H1 (cell line): Measurements from ENCODE around the gene ASCC3. TPM values are rescaled to one million over a fixed set of nuclear protein-coding genes. Genes with fewer than 3 reads are reported as not detected.

ENCODE experiments used
- BCL11A ChIP-seq, 2 experiments: IDR thresholded peaks; one replicate each; pipeline ENCODE4 v1.6.1; 2011; ENCODE audit warnings: low read depth in 2 of 2, low read length in 2 of 2, mild to moderate bottlenecking in 2 of 2
- CEBPB ChIP-seq: IDR thresholded peaks from 2 replicates; pipeline ENCODE4 v1.6.1; 2012; ENCODE audit warnings: low read depth, low read length
- GTF2F1 ChIP-seq: IDR thresholded peaks from 2 replicates; pipeline ENCODE4 v1.6.1; 2012; ENCODE audit warnings: low read depth, low read length, improper control_type of control experiment, borderline replicate concordance
- HDAC6 ChIP-seq: IDR thresholded peaks from one replicate; pipeline ENCODE4 v1.7.1; 2012; ENCODE audit warnings: low read depth, mild to moderate bottlenecking, inconsistent platforms, low read length, moderate library complexity
- SP2 ChIP-seq: IDR thresholded peaks from 2 replicates; pipeline ENCODE4 v1.6.1; 2012; ENCODE audit warnings: mild to moderate bottlenecking, low read length, inconsistent platforms
- polyA plus RNA-seq, 7 experiments: library from polyadenylated mRNA; depleted of rRNA in 3 of 7; stranded (reverse) in 5 of 7; unstranded in 2 of 7; fragments of >200 nt in 5 of 7; fragments of 200-250 nt in 2 of 7; gene quantifications; 1 replicate in 5 of 7; 2 replicates in 1 of 7; 4 replicates in 1 of 7; pipeline versions ENCODE4 v1.2.1 to v1.2.3, GENCODE V29; 2011 to 2013; ENCODE audit warnings: missing spikeins in 2 of 7, mixed read lengths in 2 of 7
- total RNA-seq: library from RNA; stranded (reverse); fragmentation: NEBNext Ultra II Directional; extraction: Animal tissue kit (Norgen Biotek cat#: 25700); gene quantifications from 2 replicates; pipeline ENCODE4 v1.2.1, GENCODE V29; 2021
- TF ChIP-seq, protein P1 (sequence below): fragments of 300-600 bp; sonication (generic); IDR thresholded peaks from 2 replicates; pipeline ENCODE4 v1.7.1; 2012; ENCODE audit warnings: low read length, moderate library complexity, mild to moderate bottlenecking, inconsistent platforms; ENCODE audit not compliant: insufficient replicate concordance

ASCC3 gene
- total and polyA plus RNA-seq, 2 of the 8 experiments (the other 6 are each of a cell fraction or from before 2014, with no cell fraction given) = 37.5 to 77.8 TPM

DNA sequence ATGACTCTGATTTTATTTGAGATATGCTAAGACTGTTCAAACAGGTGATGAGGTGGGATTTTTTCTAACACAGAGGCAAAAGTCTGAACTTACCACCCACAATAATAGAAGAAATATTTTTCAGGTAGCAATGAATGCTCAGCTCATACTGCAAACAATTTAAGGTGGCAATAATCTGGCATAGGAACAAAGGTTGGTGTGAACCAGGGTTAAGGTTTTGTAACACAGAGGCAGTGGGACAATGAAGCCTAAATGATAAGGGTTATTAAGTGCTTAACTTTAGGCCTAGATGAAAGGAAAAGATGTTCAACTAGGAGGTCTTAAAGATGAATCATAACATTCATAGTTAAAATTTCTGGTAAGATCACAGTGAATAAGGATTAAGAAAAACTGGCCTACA lies 4.9 kb downstream of the ASCC3 start (continued):
- TF ChIP-seq, protein P1, sequence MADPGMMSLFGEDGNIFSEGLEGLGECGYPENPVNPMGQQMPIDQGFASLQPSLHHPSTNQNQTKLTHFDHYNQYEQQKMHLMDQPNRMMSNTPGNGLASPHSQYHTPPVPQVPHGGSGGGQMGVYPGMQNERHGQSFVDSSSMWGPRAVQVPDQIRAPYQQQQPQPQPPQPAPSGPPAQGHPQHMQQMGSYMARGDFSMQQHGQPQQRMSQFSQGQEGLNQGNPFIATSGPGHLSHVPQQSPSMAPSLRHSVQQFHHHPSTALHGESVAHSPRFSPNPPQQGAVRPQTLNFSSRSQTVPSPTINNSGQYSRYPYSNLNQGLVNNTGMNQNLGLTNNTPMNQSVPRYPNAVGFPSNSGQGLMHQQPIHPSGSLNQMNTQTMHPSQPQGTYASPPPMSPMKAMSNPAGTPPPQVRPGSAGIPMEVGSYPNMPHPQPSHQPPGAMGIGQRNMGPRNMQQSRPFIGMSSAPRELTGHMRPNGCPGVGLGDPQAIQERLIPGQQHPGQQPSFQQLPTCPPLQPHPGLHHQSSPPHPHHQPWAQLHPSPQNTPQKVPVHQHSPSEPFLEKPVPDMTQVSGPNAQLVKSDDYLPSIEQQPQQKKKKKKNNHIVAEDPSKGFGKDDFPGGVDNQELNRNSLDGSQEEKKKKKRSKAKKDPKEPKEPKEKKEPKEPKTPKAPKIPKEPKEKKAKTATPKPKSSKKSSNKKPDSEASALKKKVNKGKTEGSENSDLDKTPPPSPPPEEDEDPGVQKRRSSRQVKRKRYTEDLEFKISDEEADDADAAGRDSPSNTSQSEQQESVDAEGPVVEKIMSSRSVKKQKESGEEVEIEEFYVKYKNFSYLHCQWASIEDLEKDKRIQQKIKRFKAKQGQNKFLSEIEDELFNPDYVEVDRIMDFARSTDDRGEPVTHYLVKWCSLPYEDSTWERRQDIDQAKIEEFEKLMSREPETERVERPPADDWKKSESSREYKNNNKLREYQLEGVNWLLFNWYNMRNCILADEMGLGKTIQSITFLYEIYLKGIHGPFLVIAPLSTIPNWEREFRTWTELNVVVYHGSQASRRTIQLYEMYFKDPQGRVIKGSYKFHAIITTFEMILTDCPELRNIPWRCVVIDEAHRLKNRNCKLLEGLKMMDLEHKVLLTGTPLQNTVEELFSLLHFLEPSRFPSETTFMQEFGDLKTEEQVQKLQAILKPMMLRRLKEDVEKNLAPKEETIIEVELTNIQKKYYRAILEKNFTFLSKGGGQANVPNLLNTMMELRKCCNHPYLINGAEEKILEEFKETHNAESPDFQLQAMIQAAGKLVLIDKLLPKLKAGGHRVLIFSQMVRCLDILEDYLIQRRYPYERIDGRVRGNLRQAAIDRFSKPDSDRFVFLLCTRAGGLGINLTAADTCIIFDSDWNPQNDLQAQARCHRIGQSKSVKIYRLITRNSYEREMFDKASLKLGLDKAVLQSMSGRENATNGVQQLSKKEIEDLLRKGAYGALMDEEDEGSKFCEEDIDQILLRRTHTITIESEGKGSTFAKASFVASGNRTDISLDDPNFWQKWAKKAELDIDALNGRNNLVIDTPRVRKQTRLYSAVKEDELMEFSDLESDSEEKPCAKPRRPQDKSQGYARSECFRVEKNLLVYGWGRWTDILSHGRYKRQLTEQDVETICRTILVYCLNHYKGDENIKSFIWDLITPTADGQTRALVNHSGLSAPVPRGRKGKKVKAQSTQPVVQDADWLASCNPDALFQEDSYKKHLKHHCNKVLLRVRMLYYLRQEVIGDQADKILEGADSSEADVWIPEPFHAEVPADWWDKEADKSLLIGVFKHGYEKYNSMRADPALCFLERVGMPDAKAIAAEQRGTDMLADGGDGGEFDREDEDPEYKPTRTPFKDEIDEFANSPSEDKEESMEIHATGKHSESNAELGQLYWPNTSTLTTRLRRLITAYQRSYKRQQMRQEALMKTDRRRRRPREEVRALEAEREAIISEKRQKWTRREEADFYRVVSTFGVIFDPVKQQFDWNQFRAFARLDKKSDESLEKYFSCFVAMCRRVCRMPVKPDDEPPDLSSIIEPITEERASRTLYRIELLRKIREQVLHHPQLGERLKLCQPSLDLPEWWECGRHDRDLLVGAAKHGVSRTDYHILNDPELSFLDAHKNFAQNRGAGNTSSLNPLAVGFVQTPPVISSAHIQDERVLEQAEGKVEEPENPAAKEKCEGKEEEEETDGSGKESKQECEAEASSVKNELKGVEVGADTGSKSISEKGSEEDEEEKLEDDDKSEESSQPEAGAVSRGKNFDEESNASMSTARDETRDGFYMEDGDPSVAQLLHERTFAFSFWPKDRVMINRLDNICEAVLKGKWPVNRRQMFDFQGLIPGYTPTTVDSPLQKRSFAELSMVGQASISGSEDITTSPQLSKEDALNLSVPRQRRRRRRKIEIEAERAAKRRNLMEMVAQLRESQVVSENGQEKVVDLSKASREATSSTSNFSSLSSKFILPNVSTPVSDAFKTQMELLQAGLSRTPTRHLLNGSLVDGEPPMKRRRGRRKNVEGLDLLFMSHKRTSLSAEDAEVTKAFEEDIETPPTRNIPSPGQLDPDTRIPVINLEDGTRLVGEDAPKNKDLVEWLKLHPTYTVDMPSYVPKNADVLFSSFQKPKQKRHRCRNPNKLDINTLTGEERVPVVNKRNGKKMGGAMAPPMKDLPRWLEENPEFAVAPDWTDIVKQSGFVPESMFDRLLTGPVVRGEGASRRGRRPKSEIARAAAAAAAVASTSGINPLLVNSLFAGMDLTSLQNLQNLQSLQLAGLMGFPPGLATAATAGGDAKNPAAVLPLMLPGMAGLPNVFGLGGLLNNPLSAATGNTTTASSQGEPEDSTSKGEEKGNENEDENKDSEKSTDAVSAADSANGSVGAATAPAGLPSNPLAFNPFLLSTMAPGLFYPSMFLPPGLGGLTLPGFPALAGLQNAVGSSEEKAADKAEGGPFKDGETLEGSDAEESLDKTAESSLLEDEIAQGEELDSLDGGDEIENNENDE = no peak
- TF ChIP-seq HDAC6 = no peak
- TF ChIP-seq CEBPB = no peak
- no peak for TF ChIP-seq GTF2F1
- TF ChIP-seq SP2 = no peak
- no peak for TF ChIP-seq BCL11A (IDR thresholded peaks at IDR 0.05; ENCODE audit: low read depth in 2 of 2, low read length in 2 of 2)
